ENCODE results near the gene TSPEAR. TPM values are rescaled to one million over a fixed set of nuclear protein-coding genes. Genes with fewer than 3 reads are reported as not detected.

TSPEAR gene
- total RNA-seq, 1 donor from 2014 or later: not detected

DNA sequence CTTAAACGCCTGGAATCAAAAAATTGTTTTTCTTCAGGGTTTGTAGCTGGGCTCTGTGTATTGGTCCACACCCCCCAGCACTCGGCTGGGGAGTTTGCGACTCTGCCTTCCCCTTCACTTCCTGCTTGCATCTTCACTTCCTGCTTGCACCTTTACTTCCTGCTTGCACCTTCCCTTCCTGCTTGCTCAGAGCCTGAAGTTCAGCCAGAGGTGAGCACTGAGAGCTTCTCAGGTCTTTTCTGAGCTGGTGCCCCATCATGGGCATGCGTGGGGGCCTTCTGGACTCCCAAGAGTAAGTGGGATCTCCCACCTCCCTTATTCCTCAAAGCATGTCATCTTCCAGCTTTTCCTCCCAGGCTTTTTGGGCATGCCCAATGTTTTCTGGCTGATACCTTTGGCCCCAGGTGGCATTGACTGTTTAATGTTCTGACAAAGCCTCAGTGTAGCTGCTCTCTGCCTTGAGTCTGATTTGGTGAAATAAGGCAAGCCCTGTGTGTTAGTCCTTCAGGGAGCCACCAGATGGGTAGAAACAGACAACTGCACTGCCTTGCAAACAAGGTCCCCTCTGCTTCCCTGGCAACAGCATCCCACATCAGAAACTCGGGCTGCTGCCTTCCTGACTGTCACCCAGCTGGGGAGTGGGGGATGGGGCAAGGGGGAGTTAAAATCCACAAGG lies 163.6 kb downstream of the TSPEAR start:
- DNase-seq: no peak

DNA sequence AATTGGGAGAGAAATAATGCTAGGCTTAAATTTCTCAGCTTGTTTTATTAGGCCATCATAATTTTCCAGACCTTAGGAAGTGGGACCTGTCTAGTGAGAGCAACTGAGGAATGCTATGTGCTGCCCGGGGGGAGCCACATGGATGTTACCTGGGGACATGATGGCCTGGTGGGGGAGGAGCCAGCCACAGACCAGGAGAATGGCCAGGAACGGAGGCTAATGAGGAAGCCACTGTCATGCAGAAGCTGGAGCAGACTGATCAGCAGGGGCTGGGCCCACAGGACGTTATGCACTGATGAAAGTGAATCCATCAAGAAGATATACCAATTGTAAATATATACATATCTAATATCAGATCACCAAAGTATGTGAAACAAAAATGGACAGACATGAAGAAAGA lies 166.8 kb downstream of the TSPEAR start:
- DNase-seq: no peak

DNA sequence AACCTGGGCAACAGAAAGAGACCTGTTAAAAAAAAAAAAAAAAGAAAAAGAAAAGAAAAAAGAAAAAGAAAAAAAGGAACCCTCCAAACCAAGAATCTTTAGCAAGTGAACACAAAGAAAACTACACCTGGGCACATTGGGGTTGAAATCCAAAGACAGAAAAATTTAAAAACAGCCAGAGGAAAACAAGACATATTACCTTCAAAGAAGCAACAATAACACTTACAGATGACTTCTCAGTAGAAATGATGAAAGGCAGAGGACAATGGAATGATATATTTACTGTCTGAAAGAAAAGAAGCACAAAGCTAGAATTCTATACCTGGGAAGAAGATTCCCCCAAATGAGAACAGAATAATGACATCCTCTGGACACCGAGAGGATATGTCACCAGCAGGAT lies 168.7 kb downstream of the TSPEAR start:
- no peak for DNase-seq

DNA sequence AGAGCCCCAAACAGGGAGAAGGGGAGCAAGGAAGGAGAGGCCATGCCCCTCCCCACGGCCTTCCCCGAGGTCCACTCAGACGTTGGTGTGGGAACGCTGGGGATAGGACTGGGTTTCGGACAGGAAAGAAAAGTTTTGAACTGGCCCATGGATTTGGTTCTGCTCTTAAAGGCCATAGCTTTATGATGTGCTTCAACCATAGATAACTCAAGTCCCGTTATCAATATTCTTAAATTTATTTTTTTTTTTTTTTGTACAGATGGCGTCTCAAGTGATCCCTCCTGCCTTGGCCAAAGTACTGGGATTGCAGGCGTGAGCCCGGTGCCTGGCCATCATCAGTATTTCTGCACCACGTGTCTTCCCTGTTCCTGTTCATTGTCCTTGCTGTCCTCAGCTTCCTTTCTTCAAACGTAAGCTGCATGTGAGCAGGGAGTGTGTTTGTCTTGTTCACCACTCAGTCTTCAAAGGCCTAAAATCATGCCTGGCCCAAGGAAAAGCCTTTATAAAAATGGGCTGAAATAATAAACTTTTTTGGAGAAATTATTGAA lies 170.6 kb downstream of the TSPEAR start:
- DNase-seq: no peak

DNA sequence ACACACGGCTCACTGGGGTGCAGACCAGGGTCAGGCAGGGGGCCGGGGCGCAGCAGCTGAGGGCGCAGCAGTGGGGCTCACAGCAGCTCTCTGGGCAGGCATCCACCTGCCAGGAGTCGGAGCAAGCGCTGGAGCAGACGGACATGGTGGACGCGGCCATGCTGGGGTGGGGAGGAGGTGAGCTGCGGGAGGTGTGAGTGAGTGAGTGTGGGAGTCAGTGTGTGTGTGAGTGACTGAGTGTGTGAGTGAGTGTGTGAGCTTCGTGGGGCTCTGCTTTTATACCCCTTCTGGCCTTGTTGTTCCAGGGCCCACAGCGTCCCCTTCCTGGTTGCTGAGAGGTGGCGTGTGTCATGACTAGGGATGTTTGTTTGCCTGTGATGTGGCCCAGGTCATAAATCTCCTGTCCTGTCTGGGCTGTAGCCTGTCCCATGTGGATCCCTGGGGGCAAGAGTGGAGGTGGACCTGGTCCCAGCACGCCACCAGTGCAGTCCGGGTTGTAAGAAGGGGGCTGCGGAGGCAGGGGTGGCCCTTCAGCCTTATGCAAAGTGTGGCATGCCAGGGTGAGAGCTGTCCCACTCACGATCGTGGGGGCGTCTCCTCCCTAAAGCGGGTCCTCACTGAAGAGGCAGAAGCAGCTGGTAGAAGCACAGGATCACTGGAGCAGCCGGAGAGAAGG lies 171.2 kb downstream of the TSPEAR start, which contains the start of gene KRTAP10-1:
KRTAP10-1 (minus strand) TSS at position 205 of the 676 bp plus-strand sequence; CDS start at position 160, 45 bp downstream.
- no peak for DNase-seq

DNA sequence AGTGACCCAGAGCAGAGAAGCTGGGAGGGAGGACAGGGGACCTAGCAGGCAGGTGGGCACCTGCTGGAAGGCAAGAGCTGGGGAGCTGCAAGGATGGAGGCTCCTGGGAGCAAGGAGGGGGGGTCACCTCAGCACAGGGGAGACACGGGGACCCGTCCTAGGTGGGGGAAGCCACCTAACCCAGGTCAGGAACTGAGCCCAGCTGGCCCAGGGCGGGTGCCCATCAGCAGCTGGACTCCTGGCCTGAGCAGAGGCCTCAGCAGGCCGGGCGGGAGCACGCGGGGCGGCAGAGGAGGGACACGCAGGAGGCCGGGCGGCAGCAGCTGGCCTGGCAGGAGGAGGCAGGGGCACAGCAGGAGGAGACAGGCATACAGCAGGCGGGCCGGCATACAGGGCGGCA lies 172.3 kb downstream of the TSPEAR start:
- DNase-seq: no peak

DNA sequence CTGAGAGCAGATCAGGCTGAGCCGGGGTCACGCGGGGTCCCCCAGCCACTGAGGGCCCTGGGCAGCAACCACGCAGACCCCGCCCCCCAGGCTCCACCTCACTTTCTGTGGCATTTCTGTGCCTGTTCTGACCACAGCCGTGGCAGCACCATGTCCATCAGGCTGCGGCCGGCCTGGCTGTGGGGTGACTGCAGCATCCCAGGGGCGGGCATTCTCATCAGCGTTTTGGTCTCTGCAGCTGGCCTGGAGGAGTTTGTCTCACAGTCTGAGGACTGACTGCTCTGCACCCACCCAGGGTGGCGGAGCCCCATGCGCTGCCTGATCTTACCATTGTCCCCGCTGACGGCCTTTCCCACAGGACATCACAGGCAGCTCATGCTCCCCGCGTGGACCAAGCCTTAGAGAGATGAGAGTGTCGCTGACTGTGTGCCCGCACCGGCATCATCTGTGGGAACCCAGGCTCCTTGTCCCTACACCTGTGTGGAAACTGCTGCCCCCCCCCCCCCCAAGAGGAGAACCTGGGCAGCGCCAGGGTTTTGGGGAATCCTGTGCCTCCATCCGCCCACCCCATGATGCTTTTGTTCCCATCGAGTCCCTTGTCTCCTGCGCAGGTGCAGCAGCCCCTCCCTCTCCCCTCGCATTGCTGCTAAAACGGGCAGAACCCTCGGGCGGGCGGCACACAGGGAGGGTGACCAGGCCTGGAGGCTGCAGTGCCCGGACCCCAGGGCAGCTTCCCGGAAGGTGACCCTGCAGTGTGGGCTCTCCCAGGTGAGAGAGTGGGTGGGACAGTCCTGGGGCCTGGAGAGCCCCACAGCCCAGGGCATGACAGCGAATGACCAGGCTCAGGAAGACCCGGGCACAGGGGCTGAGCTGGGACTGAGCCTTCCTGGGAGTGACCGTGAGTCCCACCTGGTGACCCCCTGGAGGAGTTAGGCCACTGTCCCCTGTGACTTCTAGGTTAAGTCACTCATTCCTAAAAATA lies 173.2 kb downstream of the TSPEAR start:
- DNase-seq: no peak

DNA sequence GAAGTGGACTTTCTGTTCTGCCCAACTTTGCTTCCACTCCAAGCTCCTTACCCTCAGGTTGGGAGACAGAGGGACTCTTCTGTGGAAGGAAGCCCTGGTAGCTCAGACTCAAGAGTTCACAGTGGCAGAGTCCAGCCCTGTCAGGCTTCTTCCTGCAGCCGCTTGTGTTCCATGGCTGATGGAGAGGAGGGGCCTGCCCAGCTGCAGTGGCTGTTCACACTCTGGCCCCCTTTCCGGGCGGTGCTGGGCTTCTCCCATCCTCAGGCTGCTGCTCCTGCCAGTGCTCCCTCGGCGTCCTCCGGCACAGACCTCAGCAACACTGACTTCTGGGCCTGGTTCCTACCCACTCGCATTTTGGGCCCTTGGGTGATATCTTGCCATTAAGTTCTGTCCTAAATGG lies 175.4 kb downstream of the TSPEAR start:
- no peak for DNase-seq

DNA sequence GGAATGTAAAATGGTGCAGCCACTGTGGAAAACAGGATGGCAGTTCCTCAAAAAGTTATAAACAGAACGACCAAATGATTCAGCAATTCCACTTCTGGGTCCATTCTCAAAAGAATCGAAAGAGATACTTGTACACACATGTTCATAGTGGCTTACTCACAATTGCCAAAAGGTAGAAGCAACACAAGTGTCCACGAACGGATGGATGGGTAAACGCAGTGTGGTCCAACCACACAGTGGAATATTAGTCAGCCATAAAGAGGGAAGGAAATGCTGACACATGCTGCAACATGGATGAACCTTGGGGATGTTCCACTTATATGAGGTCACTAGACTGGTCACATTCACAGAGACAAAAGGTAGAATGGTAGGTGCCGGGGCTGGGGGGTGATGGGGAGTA lies 176.7 kb downstream of the TSPEAR start:
- DNase-seq: no peak

DNA sequence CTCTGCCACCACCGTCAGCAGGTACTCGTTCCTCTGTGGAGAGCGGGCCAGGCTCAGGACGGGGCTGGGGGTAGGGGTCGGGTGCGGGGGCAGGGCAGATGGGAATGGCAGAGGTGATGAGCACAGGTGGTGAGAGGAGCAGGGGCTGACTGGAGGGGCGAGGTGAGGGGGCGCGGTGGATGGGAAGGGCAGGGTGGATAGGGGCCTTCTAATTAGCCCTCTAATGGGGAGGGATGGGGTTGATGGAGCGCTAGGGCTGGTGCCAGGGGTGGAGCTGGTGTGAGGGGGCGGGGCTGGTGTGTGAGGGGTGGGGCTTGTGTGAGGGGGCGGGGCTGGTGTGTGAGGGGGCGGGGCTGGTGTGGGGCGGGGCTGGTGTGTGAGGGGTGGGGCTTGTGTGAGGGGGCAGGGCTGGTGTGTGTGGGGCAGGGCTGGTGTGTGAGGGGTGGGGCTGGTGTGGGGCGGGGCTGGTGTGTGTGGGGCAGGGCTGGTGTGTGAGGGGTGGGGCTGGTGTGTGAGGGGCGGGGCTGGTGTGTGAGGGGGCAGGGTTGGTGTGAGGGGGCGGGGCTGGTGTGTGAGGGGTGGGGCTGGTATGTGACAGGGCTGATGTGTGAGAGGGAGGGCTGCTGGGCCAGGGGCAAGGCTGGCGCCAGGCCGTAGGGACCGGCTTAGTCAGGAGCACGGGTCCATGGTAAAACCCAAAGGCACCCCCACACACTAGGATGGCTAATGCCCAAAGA lies 177.3 kb downstream of the TSPEAR start:
- DNase-seq: no peak

DNA sequence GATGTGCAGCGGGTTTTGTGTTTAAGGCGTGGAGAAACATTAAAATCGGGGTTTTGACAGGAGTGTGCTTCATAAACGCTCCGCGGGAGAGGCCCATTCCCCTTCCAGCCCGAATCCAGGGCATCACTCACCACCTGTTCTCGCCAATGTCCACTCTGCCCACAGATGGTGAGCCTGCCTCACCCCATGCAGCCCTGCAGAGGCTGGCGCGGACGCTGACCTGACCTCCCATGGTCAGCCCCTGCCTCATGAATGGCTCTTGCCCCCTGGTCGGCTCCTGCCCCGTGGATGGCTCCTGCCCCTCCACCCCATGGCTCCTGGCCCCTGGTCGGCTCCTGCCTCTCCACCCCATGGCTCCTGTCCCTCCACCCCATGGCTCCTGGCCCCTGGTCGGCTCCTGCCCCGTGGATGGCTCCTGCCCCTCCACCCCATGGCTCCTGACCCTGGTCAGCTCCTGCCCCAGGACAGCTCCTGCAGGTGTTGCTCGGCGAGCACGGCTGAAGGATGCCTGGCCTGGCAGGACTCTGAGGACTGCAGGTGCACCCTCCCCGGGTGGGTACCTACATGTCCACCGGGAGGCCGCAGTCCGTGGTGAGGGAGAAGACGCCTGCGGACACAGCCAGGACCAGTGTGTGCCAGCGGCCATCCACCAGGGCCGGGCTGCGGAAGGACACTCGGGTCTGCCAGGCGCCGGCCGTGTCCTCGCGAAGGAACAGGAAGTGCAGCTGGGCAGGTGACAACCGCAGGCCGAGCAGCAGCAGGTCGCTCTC lies 178.1 kb downstream of the TSPEAR start:
- DNase-seq: no peak

DNA sequence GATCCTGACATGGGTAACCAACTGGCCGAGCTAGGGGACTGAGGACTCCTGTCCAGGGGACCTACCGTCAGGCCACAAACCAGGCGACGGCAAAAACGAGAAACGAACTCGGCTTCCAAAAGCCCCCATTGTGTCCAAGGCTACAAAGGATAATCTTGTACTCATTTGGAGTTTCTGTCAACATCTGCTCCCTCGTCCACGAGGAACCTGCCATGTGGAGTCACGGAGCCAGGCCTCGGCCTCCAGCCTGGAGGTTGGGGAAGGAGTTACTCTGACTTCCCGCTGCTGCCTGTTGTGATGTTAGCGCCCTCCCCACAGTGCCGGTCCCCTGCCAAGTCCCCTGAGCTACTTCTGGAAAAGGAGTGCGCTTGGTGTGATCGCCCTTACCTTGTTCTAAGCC lies 178.7 kb downstream of the TSPEAR start:
- no peak for DNase-seq

DNA sequence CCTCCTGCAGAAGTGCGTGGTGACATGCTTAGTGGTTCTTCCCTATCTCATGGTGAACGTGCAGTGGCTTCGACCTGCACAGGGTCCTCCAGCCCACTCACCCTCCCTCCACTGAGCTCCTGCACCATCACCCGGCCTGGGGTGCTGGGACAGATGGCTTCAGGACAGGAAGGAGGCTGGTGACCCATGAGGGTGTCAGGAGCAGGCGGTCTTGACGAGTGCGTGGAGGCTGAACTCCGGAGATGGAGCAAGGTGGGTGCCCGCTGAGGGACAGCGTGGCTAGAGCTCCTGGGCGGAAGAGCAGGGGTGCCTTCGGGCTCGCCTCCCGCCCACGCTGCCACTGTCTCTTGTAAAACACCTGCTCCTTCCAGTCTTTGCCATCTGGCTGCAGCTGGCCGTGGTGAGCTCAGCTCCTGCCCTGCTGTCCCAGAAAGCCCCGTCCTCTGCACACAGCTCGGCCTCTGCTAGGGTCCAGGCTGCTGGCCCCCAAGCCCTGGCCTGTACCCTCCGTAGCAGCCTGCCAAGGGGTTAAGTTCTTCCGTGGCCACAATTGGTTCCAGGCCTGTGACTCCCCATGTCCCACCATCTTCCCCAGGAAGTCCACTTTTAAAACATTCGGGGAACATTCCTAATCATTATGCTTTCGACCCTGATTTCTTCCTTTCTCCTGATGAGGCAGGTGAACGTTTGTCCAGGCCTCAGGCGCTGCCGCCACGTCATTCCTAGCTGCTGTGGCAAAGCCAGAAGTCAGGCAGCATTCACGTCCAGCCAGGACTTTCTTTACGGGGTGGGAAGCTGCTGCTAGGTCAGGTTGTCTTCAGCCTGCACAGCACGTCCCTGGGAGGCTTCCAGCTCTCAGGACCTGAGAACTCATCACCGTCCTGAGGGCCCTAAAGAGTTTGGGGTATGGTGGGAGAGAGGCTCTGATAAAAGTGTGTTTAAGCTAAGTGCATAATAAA lies 179.5 kb downstream of the TSPEAR start:
- no peak for DNase-seq

DNA sequence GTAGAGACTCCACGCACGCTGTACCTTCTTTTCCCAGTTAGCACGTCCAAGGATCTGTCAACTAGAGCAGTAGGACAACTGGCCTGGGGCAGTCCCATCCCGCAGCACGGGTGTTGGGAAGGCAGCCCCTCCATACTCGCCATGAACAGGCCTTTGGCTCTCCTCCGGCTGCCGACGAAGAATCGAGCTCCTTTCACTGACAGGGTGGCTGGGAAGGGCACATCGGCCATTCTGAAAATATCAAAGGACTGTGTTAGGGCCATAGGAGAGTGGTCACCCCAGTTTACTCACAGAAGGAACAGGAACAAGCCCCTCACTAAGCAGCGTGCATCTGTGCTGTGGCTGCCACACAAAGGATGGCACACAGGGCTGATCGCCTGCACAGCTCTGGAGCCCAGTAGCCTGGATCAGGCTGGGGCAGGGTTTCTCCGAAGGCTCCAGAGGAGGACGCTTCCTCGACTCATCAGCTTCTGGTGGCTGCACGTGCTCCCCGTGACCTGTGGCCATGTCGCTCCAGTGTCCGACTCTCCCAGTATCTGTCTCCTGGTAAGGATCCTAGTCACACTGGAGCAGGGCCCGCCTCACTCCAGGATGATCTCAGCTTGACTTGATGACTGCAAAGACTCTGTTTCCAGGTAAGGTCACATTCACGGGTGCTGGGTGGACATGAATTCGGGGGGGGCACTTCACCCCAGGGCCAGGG lies 180.3 kb downstream of the TSPEAR start:
- no peak for DNase-seq

DNA sequence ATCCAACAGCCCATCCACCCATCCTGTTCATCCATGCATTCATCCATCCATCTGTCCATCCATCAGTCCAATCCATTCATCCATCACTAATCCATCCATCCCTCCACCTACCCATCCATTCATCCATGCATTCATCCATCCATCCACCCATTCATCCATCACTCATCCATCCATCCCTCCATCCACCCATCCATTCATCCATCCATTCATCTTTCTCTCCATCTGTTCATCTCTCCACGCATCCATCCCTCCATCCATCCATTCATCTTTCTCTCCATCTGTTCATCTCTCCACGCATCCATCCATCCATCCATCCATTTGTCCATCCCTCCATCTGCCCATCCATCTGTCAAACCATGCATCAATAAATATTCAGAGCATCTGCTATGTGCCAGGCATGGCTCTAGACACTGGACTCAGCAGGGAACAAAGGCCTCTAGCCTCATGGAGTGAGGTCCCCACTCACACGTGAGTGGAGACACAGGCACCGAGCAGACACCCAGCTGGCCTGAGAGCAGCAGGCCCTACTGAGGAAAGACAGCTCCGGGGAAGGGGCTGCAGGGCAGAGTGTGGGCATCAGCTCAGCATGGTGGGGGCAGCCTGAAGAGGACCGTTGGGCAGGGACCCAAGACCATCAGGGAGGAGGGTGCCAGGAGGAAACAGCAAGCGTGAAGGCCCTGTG lies 181.0 kb downstream of the TSPEAR start:
- no peak for DNase-seq

DNA sequence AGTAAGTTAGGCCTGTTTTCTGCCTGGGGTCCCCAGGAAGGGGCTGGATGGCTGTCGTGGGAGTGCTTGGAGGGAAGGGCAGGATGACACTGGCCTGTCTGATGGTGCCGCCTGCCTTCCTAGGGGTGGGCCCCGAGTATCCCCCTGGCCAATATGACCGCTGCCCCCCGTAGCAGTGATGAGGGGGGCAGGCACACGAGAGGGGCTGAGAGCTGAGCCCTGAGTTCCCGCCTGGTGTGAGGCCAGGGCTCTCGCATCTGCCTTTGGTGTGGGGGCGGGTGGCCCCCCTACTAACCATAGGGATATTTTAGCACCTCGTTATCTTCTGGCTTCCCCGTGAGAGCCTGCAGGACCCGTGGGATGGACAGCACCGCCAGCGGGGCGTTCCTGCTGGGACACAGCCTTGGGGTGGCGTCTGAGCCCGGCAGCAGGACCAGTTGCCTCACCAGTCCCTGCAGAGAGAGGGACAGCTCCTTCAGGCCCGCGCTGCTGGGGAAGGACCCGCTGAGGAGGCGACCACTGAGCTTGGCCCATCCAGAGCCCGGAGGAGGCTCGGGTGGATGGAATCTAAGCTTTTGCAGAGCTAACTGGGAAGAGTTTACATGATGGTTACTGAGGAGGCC lies 181.8 kb downstream of the TSPEAR start:
- DNase-seq: no peak

DNA sequence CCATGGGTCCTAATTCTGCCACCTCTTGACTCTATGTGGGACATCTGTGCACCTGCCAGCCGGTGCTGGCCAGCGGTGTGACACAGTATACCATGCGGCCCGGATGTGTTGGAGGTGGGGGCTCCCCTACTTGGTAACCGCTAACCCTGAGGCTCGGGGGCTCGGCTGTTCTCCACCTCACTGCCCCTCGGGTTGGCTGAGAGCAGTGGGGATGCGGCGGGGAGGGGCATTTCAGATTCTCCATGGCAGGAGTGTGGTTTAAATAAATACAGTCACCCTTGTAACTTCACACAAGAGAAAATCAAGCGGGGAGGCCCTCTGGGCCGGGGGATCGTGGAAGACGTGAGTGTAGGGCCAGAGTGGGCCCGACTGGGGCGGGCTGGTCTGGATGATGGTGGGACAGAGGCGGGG lies 182.4 kb downstream of the TSPEAR start:
- DNase-seq: no peak

DNA sequence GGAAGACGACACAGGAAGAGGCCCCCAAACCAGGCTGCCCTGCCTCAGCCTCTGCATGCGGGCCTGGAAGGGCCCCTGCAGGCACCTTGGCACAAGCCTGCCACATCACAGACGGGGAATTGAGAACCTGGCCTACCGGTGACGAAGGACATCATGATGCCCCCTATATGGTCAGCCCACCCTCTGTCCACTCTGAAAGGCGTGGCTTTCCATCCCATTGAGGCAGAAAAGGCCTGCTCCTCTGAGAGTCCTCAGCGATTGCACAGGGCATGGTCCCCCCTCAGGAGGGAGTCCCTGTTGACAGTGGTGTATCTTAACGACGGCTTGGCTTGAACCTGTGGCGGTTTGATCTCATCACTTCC lies 182.8 kb downstream of the TSPEAR start:
- DNase-seq: no peak

Data from occipital lobe (tissue), 2 donors.